ENCODE results near the gene CREB3L2. TPM values are rescaled to one million over a fixed set of nuclear protein-coding genes. Genes with fewer than 3 reads are reported as not detected.

The CREB3L2 gene
- total RNA-seq, 1 experiment from 2014 or later, result 49.8 TPM

GRCh38 chr7:137900137-137900536 is 101.7 kb downstream of the CREB3L2 start:
- no peak for DNase-seq (ENCODE audit: low read depth, low spot score)
- RAD21 ChIA-PET (ENCODE audit: low non-redundant PET in 1 of 2, low total read pairs in 2 of 2, uncharacterized antibody in 2 of 2, unreplicated experiment in 2 of 2), result no interaction called here

More at GRCh38 chr7:137900137-137900536, 101.7 kb downstream of the CREB3L2 start:
- H4K20me1 ChIP-seq (ENCODE audit: insufficient read depth), result no peaks in the 10 kb centered on the region
- no TSS peak for BruUV-seq (replicated peaks)
- no peak overlapping the region for H3K27ac ChIP-seq (ENCODE audit: low read depth, low read length)
- no peak overlapping the region for H3K4me3 ChIP-seq (replicated peaks in 1 of 2; ENCODE audit: low read depth in 1 of 2, low read length in 2 of 2)
- H3K79me2 ChIP-seq (ENCODE audit: insufficient read depth, low read length), result no peaks in the 10 kb centered on the region
- H3K9me2 ChIP-seq (ENCODE audit: insufficient read depth), result no peaks in the 10 kb centered on the region
- 0 out of 4 replicates have a peak, but pooled peaks cover 0 to 2% of the 10 kb centered on the region in 2 experiments for H3K36me3 ChIP-seq (ENCODE audit: control insufficient read depth in 1 of 2, insufficient read depth in 2 of 2, low read length in 2 of 2)
- H3K27me3 ChIP-seq (ENCODE audit: insufficient read depth, low read length), result no peaks in the 10 kb centered on the region
- ChIA-PET CTCF (interaction anchor here (0.6 to 7.0 kb wide), 4 partner anchors 78 to 294 kb away, joined by 3 to 56 read pairs (median 4); no protein-coding TSS in a partner anchor), POLR2A (no interaction called here)
- no peaks in the 10 kb centered on the region for H3K9me3 ChIP-seq (ENCODE audit: control insufficient read depth in 1 of 2, insufficient read depth in 1 of 2, low read depth in 1 of 2, low read length in 2 of 2)
- no peaks in the 10 kb centered on the region for H3K4me1 ChIP-seq (ENCODE audit: control insufficient read depth in 1 of 2, insufficient read depth in 2 of 2, low read length in 2 of 2)
- H3K4me2 ChIP-seq (ENCODE audit: low read length), result no peak overlapping the region
- no peak for ATAC-seq
- no peak overlapping the region for H2AFZ ChIP-seq (ENCODE audit: low read depth, low read length, poor library complexity, severe bottlenecking)
- no peak overlapping the region for H3K9ac ChIP-seq (ENCODE audit: low read length)
- TF ChIP-seq MAX (IDR thresholded peaks at IDR 0.05) (no peak), REST (IDR thresholded peaks at IDR 0.05; ENCODE audit: low read depth) (no peak), ZNF274 (IDR thresholded peaks at IDR 0.05; ENCODE audit: low read depth, low read length) (no peak), SIN3A (IDR thresholded peaks at IDR 0.05; ENCODE audit: low read depth) (no peak), JUND (IDR thresholded peaks at IDR 0.05) (no peak)
- intact Hi-C loops (cut with micrococcal nuclease), result loop anchor here (5.0 to 10.0 kb wide), 2 partner anchors 265 to 837 kb away; no protein-coding TSS in a partner anchor

Measured in HCT116 (cell line).